Islet of Langerhans (tissue), 1 donor: ENCODE measurements around the gene LGALS14.
"Not testable (repeated sequence)": the region's sequence is repeated elsewhere in the genome, so short reads cannot be mapped to it uniquely, and the experiment has no call there.

Experiments
- FAIRE-seq: peaks from one replicate; lab custom pipeline; 2011; peaks lifted over from hg19 to GRCh38; lab: Jason Lieb, UNC

LGALS14 gene

GRCh38 chr19:39696387-39696786 lies 7.9 kb upstream of the LGALS14 start:
- FAIRE-seq: no peak

- FAIRE-seq: no peak
Observed at GRCh38 chr19:39698535-39698934, 5.7 kb upstream of the LGALS14 start.

GRCh38 chr19:39701291-39701690 lies 3.0 kb upstream of the LGALS14 start:
- no peak for FAIRE-seq

GRCh38 chr19:39705578-39706188 lies 1.4 kb downstream of the LGALS14 start:
- FAIRE-seq: no peak

GRCh38 chr19:39708594-39708993 lies 4.3 kb downstream of the LGALS14 start:
- no peak for FAIRE-seq

- FAIRE-seq: no peak
Observed at GRCh38 chr19:39709026-39709872, 5.0 kb downstream of the LGALS14 start.

- no peak for FAIRE-seq
Observed at GRCh38 chr19:39710333-39710890, 6.1 kb downstream of the LGALS14 start.

- FAIRE-seq: not testable (repeated sequence)
Observed at GRCh38 chr19:39720144-39720543, 15.9 kb downstream of the LGALS14 start.

- no peak for FAIRE-seq
Observed at GRCh38 chr19:39725995-39726394, 21.7 kb downstream of the LGALS14 start.

GRCh38 chr19:39727070-39727800 lies 23.0 kb downstream of the LGALS14 start:
- FAIRE-seq: no peak

GRCh38 chr19:39728040-39728439 lies 23.8 kb downstream of the LGALS14 start:
- FAIRE-seq: no peak

- no peak for FAIRE-seq
Observed at GRCh38 chr19:39729594-39729993, 25.3 kb downstream of the LGALS14 start.

- no peak for FAIRE-seq
Observed at GRCh38 chr19:39731685-39732084, 27.4 kb downstream of the LGALS14 start.

- no peak for FAIRE-seq
Observed at GRCh38 chr19:39733841-39734240, 29.6 kb downstream of the LGALS14 start.

- no peak for FAIRE-seq
Observed at GRCh38 chr19:39735688-39736087, 31.4 kb downstream of the LGALS14 start.

GRCh38 chr19:39736088-39736487 lies 31.8 kb downstream of the LGALS14 start:
- no peak for FAIRE-seq

- no peak for FAIRE-seq
Observed at GRCh38 chr19:39737351-39737750, 33.1 kb downstream of the LGALS14 start.

GRCh38 chr19:39737891-39738290 lies 33.6 kb downstream of the LGALS14 start, which contains the start of gene CLC:
Gene CLC (minus strand): TSS chr19:39738029. CDS start chr19:39737952, 77 bp downstream.
- FAIRE-seq: no peak

- FAIRE-seq: no peak
Observed at GRCh38 chr19:39738814-39739213, 34.5 kb downstream of the LGALS14 start.

GRCh38 chr19:39740395-39740794 lies 36.1 kb downstream of the LGALS14 start:
- no peak for FAIRE-seq

GRCh38 chr19:39745643-39746042 lies 41.4 kb downstream of the LGALS14 start:
- no peak for FAIRE-seq

GRCh38 chr19:39746836-39747529 lies 42.7 kb downstream of the LGALS14 start:
- no peak for FAIRE-seq
